ENCODE measurements around the gene ASTN1.

Gene ASTN1

DNA sequence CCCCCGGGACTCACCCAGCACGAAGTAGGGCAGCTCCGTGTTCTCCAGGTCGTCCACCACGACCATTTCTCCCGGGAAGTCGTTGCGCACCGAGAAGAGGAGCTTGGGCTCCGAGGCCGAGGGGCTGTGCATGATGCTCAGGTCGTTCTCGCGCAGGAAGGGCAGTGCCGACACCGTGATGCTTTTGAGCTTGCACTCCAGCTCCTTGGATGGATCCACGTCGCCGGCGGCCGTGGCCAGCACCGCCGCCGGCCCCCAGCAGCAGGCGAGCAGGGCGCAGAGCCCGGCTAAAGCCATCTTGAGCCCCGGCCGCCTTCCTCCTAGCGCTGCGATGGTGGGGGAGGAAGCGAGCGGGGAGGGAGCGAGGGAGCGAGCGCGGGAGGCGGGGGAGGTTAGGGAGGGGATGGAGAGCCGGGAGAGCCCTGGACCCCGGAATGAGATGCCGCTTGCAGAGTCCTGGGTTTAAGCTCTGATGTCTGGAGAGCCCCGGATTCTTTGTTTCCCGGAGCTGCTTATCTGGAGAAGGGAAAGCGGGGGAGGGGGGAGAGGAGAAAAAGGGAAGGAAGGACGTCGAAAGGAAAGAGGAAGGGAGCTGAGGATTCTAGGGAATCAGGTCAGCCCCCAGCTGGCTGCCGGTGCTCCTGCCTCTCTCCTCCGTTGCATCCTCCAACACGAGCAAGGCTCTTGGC, at the start of gene ASTN1:
Gene ASTN1 (minus strand): TSS at position 333 of the 689 bp plus-strand sequence. CDS start 36 bp downstream, at position 297.
- DNase-seq, result no peak

DNA sequence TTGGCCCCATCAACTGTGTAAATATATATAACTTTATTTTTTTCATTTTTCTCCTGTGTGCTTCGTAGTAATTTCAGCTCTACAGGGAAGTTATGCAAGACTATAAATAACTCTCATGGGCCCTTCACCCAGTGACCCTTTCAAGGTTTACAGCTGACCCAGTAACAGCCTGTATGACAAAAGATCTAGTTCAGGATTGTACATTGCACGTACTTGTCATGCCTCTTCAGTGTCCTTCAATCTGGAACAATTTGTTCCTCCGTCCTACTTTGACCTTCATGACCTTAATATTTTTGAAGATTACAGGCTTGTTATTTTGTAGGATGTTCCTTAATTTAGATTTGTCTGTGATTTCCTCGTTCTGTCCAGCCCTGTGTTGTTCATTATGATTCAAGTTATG, 46.7 kb upstream of the ASTN1 start:
- no peak for DNase-seq

DNA sequence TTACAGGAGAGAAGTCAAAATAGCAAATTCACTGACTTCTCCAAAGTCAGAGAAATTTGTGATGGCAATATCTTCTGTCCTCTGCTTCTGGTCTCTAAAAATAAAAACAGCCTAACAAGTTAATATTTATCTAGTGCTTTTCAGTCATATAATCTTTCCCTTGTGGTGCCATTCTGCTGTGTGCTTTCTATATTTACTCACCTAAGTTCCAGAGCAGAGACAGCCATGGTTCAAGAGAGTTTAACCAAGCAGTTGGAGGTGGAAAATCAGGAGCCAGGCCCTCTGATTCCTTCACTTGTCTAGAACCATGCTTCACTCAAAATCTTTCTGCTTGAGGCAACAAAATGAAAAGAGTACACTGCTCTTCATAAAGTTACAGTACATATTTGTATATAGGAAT, 45.6 kb upstream of the ASTN1 start:
- no peak for DNase-seq

DNA sequence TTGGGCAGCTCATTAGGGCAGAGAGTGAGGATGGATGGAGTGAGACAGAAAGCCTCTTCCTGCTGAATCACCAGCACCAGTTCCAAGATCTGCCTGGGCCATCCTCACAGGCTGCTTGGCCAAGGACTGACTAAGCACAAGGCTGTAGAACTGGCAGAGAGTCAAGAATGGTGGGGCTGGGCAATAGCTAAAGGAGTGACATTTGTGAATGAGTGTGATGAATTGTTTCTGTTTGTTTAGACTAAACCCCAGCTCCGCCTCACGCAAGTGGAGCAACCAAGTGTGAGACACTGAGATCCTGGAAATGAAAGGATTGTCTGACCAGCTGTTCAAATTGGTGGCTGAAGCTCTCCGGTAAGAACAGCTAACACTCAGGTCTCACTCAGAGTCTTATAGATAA, 44.8 kb upstream of the ASTN1 start:
- DNase-seq, result no peak

DNA sequence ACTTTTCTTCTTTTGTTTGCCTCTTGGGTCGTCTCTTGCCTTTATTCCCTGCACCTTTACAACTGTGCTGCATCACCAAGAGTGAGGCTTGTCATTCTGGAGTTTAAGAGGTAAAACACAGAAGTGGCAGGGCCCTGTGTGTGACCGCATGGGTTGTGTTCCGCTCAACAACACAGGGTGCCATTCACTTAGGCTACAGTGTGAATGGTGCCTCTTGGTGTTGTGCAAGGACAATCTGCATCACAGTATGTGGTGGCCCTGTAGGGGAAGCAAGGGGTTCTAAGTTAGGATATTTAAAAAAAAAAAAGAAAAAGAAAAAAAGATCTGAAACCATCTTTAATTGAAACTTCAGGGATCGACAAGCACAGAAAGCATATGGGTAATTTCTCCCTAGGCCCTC, 44.4 kb upstream of the ASTN1 start:
- DNase-seq, result no peak

DNA sequence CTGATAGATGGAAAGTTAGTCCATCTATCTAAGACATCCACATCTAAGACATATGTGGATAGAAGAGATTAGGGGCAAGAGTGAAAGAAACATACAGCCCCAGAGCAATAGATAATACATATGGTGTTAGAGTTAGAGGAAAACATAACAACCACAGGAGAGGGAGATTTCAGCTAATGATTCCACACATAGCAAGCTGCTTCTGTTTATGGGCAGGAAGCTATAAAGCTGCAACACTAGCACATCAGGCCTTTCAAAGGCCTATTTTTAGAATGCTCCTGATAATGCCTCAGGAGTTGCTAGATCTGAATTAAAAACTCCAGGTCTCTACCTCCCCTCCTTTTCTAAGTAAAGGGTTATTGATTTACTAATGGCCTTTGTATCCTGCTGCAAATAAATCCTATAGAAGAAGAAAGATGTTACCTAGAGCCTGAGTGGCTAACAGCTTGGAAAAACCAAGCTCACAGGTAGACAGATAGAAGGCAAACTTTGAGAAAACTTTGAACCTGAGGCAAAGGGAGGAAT, 42.4 kb upstream of the ASTN1 start:
- DNase-seq, result no peak

DNA sequence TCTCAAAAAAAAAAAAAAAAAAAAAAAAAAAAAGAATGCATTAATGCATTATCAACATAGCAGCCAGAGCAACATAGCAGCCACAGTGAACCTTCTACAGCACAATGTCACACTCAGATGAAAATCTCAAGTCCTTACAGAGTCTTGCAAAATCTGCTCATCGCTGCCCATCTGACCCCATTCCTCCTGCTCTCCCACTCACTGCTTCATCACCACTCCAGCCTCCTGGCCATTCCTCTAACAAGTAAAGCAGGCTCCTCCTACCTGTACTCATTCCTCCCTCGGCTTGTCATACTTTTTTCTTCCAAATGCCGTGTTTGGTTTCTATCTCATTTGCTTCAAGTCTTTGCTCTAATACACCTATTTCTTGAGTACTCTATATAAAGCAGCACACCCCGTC, 35.8 kb upstream of the ASTN1 start:
- DNase-seq, result no peak

DNA sequence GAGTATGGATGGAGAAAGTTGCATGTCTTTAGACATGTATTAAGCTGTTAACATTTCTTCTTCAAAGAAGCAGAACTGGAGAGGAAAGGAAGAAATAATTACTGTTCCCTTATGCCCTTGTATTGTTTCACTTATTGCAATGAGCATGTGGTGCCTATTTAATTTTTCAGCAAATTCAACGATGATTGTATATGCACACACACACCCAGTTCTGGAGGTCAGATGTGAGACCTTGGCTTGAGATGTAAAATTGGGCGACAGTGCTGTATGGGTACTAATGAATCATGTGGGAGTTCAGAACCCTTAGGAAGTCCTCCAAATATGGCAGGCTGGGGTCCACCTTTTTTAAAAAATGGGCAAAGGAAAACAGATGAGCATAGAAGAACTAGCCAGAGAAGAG, 33.7 kb upstream of the ASTN1 start:
- DNase-seq, result no peak

DNA sequence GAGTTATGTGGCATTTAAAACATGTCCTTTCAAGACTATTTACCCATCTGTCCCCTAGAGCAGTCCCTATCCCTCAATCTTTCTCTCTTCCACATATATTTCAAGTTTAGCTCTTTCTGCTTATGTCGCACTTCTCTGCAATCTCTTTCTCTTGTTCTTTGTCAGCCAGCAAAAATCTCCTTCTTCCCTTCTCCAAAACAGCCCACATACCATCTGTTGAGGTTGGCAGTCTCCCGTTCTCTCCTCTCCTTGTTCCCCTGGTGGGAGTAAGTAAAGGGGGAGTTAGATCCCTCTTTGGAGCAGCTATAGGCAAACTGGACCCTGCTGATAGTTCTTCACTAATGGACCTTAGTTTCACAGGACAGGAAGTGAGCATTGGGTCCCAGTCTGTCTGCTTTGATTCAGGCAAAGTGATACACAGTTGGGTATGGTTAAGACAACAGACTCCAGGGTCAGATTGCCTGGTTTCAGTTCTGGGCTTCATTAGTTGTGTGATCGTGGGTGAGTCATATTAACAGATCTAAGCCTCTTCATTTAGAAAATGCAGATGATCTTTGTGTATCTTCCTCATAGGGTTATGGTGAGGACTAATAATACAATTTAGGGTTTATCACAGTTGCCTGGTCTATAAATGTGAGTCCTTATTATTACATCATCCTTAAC, 25.9 kb upstream of the ASTN1 start:
- DNase-seq, result no peak

DNA sequence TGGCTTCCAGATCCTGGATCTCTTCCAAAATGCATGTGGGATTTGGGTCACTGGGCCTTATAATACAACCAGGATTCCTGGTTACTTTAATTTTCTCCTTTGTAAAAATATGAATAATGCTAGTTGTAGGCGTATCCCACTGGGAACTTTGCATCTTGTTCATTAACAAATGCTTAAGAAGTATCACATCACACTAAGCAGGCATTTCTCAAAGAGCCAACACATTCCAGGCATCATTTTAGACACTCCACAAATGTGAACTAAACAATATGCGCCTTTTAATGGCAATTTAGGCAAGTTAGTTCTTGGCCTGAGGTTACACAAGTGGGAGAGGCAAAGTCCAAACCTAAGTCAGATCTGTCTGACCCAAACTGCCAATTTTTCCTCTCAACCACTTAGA, 22.1 kb upstream of the ASTN1 start:
- DNase-seq, result no peak

DNA sequence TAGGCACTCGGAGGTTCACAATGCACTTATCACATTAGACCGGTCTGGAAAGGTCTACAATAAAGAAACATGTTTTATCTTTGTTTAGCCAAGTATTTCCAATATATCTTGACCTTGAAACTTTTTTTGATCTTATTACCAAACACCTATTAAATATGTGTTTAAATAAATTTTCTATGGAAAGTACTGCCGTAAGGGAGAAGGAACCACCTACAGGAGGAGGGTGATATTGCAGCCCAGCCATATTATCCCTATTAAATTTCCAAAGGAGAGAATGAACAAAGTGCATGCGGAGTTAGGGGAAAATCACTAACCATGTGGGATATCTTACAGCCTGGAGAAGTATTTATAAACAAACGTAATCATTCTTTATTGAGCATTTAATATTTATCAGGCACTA, 20.7 kb upstream of the ASTN1 start:
- no peak for DNase-seq

DNA sequence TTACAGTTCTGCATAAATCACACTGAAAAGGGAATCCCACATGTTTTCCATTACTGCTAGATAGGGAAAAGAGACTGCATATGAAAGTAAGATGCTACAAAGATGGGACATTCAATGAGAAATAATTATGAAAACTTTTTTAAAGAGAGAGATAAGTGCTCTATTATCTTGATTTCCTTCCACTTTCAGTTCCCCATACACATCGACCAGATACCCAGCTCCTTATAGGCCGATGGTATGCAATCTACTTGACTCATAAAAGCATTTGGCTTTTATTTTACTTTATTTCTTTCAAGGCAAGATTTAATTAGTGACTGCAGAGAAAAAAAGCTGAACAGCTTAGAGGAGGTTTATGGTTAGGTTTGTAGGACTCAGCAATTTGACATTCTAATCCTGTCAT, 19.3 kb upstream of the ASTN1 start:
- no peak for DNase-seq

DNA sequence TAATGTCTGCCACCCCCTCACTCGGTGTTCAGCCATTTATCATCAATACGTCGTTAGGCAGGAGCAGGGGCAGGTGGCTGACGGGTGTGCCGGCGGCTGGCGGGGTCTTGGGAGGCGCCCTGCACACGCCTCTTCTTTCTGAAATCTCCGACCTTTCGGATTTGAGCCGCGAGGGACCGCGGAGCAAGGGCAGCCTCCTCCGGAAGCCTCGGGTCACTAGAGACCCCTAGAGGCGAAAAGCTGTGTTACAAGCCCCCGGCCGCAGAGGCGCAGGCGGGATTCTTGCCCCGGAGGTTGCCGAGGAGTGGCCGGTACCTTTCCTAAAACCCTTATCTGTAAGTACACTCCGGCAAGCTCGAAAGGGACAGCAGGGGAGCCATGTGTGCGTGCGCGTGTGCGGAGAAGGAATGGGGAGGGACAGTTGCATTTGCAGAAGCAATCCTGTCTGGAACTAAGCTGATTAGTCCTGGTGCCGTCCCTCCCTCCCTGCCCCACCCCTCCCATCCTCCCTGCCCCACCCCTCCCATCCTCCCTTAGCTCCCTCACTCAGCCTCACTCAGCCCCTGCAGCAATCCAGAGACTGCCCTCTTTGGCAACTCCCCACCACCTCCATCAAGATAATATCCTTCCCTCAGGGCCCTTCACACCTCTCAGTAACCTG, 17.2 kb upstream of the ASTN1 start:
- peak; percentile 3 for DNase-seq

DNA sequence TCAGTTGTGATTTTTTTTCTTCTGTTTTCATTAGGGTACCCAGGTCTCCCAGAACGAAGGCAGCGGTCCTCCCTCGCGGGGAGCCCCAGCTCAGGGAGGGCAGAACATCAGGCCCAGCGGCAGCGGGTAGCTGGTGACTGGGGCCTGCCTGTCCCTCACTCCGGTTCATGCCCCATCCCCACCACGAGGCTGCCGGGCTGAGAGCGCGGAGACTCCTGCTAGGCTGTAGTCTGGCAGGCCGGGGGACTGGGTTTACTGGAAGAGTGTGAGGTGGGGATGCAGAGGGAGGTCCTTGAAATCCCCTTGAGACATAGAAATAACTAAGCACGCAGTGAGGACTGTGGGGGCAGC, 16.7 kb upstream of the ASTN1 start:
- no peak for DNase-seq

DNA sequence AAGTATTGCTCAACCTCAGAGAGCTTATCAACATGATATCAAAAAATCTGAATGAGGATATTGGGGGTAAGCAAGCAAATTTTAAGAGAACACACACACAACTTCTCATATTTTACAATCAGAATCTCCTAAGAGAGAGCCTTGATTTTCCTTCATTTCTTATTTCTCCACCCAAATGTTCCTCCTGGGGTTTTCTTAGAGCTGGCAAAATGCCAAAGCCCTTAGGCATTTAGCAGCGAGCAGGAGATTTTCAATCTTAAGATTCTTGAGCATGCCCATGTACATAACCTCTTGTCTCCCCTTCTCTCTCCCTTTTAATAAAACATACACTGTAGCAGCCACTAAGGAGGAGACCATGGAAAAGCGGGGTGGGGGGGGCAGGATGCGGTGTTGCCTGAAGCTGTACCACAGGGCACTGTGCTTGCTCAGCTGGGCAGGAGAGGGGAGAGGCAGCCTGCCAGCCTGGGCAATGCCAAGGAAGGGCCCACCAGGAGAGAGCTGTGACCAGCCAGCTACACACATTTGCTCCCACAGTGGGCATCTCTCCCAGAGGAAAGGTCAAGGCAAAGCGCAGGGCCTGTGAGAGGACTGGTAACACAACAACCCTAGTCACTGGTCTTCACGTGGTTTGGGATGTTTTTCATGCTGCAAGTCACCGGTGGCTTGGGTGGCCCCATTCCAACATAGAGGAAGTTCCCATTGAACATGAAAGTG, 10.6 kb upstream of the ASTN1 start:
- DNase-seq, result no peak

DNA sequence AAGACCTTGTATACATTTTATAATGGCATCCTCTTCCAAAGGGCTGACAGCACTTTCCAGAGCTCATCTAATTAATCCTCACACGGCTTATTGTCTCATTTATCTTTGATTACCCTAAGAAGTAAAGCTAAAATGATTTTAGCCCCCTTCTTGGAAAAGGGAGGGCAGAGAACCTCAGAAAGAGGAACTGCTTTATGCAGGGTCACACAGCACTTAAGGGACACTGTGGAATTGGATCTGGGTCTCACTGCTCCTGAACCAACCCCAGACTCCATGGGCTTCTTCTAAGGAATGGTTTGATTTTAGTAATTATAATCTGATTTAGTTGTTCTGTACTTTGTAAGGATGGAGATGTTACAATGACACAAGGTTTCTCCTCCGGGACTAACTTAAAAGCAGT, 9.5 kb upstream of the ASTN1 start:
- DNase-seq, result no peak

DNA sequence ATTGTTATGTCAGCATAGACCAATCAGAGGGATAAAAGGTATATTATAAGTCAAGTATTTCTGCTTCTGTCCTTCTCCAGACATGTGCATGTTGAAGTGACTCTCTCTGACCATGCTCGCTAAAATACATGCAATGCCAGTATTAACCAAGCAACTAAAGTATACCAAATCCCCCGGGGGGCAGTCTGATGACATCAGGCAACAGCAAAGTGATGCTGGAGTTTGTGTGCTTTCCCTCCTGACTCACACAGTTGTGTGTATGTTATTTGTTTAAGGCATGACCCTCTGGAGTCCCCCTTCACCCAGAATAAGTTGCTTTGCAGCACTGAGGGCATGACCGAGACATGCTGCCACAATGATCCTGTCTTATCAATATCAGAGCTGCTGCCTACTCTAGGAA, 8.4 kb upstream of the ASTN1 start:
- no peak for DNase-seq

DNA sequence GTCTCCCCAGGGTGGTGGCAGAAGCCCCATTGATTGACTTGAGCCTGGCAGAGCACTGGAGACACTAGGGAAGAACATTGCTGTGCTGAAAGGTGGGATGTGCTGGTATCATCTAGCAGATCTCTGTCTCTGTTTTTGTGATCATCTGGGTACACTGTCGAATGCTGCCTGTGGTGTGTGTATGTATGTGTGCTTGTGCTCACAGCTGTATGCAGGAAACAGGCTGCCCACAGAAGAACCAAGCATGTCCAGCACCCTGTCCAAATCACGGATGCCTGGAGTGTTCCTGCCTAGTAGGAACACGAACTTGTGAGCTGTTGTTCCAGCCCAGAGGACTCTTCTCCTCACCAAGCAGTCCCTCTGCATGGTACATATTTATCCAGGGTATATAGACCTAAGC, 7.8 kb upstream of the ASTN1 start:
- no peak for DNase-seq

DNA sequence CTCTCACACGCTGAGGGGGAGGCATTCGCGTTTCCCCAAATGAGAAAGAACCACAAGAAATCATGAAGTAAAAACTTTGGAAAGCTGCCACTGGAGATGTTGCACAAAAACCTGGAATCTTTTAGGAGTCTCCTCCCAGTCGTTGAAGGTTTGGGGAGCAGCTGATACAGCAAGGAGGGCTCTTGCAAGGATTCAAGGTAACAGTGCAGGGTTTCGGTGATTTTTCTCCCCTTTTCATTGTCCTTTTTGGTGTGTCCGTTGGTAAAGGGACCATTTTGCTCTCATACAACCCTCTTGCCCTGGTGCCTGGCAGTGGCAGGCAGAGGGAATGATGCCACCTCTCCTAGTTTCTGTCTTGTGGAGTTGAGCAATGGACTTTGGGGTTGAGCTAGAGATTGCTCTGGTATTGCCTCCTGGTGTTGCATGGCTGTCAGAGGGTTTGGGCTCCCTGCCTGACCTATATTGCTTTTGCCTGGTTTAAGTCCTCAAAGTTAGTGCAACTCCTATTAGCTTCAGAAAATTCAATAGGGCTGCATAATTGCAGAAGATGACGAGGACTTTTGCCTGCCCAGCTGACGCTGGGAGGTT, 7.1 kb upstream of the ASTN1 start:
- no peak for DNase-seq

DNA sequence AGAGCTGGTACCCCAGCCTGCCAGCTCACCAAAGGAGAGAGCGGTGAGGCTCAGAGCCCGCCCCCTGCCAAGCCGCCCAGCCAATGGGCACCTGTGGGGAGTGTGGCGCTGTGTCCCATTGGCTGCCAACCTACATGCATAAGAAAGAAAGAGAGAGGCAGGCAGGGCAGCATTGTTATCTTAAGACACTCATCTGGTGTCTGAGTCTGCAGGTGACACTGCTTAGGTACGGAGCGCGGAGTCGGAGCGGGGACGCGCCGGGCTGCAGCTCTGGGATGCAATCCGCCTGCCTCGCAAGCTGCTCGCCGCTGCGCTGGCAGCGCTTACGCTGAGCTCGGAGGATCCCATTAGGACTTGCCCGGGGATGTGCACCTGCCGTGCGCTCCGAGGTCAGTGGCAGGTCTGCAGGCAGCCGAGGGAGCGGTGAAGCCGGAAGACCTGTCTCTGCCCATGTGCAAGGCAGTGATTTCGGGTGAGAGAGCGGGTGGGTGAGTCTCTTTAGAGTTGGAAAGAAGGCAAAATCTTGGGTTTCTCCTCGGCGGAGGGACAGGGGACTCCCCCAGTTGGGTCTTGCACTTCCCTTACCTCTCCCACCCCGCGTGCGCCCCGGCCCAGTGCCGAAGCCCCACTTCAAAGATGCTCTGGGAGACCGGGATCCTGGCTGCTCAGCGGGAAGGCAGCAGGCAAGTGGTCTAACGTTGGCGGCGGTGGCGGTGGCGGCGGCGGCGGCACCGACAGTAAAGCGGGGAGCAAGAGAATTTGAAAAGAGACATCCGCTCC, 6.4 kb upstream of the ASTN1 start, which contains the start of gene BRINP2:
Gene BRINP2 (plus strand): TSS at position 203 of the 780 bp plus-strand sequence. CDS start 58,919 bp downstream, outside the sequence.
- no peak for DNase-seq

DNA sequence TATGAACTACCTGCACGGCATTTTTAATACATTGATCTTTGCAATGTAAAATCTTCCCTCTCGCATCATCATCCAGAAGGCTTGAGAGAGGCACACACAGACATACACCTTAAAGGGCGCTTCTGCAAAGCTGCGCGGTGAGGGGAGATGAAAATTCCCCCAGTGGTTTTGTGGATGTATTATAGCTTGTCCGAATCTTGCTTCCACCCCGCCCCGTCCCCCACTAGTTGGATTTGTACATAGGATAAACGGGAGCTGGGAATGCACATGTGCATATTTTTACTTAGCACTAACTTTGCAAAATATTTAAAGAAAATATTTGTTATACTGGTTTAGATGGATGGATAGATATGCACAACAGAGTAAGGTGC, 542 bp upstream of the ASTN1 start:
- no peak for DNase-seq

DNA sequence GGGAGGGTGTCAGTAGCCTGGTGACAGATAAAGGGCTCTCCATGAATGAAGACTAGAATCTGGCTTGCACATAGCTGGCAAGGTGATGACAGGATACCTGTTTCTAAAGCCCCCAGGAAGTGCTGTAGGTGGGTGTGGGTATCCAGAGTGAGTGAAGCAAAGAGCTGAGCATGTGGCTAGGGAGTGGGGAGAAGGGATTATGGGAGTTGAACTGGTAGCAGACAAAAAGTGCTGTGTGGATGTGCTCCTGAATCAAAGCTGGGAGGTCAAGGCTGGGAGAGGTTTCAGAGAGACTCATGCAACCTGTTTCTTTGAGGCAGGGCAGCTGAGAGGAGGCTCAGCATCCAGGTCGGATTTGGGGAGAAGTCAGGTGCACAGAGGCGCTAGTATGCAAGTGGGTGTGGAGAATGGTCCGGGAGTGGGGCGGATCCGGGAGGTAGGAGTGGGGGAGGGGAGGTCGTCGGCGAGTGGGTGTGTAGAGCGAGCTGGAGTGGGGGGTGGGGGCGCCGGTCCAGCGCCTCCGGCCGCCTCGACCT, 600 bp downstream of the ASTN1 start:
- DNase-seq, result no peak

All from KG1 (cell line).